OCI-LY3 (cell line): Measurements from ENCODE around the gene POLRMT.

ENCODE experiments used
- EZH2phosphoT487 ChIP-seq: fragments of 200-600 bp; shearing (Covaris generic); IDR thresholded peaks from 2 replicates; pipeline ENCODE4 v1.6.1; 2018; ENCODE audit warnings: antibody characterized with exemption, mixed run types, low read depth
- TF ChIP-seq, protein P1 (sequence below): fragments of 200-600, 300-600 bp; sonication (generic); IDR thresholded peaks from 2 replicates; pipeline ENCODE4 v1.5.1; 2014; ENCODE audit warnings: antibody characterized with exemption, low read length, low read depth

DNA sequence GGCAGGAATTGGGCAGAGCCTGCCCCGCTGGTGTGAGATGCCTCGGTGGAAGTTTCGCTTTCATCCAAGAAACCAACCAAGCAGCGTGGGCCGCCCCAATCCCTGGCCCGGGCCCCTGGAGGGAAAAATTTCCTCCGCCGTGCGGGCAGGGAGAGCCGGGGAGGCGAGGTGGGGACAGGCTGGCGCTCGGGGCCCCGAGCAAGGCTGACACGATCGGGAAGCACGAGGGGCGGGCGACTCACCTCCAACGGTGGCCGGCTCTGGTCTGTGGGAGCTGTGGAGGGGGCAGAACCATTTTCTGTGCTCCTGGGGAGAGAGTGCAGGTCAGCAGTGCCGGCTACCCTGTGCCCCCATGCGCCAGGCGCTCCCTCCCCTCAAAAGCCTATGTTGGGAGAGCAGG is 18.7 kb upstream of the POLRMT start:
- TF ChIP-seq, protein P1, sequence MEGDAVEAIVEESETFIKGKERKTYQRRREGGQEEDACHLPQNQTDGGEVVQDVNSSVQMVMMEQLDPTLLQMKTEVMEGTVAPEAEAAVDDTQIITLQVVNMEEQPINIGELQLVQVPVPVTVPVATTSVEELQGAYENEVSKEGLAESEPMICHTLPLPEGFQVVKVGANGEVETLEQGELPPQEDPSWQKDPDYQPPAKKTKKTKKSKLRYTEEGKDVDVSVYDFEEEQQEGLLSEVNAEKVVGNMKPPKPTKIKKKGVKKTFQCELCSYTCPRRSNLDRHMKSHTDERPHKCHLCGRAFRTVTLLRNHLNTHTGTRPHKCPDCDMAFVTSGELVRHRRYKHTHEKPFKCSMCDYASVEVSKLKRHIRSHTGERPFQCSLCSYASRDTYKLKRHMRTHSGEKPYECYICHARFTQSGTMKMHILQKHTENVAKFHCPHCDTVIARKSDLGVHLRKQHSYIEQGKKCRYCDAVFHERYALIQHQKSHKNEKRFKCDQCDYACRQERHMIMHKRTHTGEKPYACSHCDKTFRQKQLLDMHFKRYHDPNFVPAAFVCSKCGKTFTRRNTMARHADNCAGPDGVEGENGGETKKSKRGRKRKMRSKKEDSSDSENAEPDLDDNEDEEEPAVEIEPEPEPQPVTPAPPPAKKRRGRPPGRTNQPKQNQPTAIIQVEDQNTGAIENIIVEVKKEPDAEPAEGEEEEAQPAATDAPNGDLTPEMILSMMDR = no peak
- no peak for TF ChIP-seq EZH2phosphoT487
